Stimulated activated memory B cell treated with anti-CD40 and anti-IgM and Interleukin-4, amounts not matched to agents 10 μg/mL and 1 μg/mL and 100 μg/mL, for 72 hours (primary cell): ENCODE results near the gene CCDC149.

Experiments used
- ATAC-seq: fragments of 150-1000 bp; cut with Tn5 transposase; 2 replicates; pipeline ENCODE4 v1.10.0; 2021
- H3K27ac Mint-ChIP-seq: one replicate; pipeline ENCODE4 v1.8.0; 2022; ENCODE audit warnings: mild to moderate bottlenecking, mixed read lengths
- H3K27me3 Mint-ChIP-seq: one replicate; pipeline ENCODE4 v1.8.0; 2022; ENCODE audit warnings: mixed read lengths
- H3K36me3 Mint-ChIP-seq: one replicate; pipeline ENCODE4 v1.8.0; 2022; ENCODE audit warnings: mixed read lengths
- H3K4me1 Mint-ChIP-seq: one replicate; pipeline ENCODE4 v1.8.0; 2022; ENCODE audit warnings: mixed read lengths
- H3K4me3 Mint-ChIP-seq: one replicate; pipeline ENCODE4 v1.8.0; 2022; ENCODE audit warnings: mild to moderate bottlenecking, moderate library complexity, mixed read lengths
- H3K9me3 Mint-ChIP-seq: one replicate; pipeline ENCODE4 v1.8.0; 2022; ENCODE audit warnings: mixed read lengths

Gene CCDC149

DNA sequence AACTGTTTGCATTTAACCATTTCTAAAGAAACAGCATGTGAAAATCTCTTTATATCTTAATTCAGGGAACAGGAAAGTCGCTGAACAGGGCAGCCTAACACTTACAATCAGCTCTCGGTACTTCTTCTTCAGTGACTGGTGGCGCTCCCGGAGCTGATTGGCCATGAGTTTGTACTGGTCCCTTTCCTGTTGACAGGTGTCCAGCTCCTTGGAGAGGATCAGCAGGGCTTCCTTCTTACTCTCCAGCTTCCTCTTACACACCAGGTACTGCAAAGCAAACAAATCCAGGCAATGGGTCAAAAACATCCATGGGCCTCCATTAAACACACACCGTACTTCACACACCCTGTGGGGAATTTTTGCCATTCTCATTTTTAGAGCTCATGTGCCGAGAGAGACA lies 36.4 kb downstream of the CCDC149 start:
- Mint-ChIP-seq H3K9me3 (peaks cover 2% of the 10 kb centered on the region), H3K4me3 (no peak overlapping the region), H3K27me3 (peaks cover 6% of the 10 kb centered on the region), H3K27ac (no peak overlapping the region), H3K4me1 (no peaks in the 10 kb centered on the region), H3K36me3 (no peaks in the 10 kb centered on the region)
- no peak for ATAC-seq

DNA sequence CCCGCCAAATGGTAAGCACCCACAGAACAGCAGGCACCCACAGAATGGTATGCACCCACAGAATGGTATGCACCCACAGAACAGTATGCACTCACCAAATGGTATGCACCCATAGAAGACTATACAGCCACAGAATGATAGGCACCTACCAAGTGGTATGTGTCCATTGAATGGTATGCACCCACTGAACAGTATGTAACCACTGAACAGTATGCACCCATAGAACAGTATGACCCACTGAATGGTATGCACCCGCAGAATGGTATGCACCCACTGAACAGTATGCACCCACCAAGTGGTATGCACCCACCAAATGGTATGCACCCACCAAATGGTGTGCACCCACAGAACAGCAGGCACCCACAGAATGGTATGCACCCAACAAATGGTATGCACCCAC lies 40.1 kb downstream of the CCDC149 start:
- no peak for ATAC-seq
- Mint-ChIP-seq H3K4me1 (no peaks in the 10 kb centered on the region), H3K36me3 (no peaks in the 10 kb centered on the region), H3K4me3 (no peak overlapping the region), H3K9me3 (no peaks in the 10 kb centered on the region), H3K27ac (no peak overlapping the region), H3K27me3 (peaks cover 10% of the 10 kb centered on the region)

DNA sequence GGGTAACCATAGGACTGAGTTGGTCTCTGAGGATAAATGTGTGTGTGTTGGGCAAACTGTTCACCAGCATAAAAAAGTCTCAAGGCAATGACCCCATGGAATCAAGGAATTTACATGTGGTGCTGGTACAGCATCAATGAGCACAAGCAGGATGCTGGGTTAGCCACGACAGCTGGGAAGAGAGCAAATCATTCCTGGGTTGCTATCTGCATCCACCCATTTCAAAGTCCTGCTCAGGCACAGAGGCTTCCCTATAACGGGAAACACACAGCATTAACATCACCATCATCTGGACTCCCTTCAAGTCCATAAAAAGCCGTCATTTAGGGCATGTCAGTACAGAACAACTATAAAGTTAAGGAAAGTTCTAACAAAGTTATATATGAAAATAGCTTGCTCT lies 41.6 kb downstream of the CCDC149 start:
- Mint-ChIP-seq H3K4me3 (no peak overlapping the region), H3K4me1 (no peaks in the 10 kb centered on the region), H3K9me3 (no peaks in the 10 kb centered on the region), H3K27me3 (peaks cover 12% of the 10 kb centered on the region), H3K27ac (no peak overlapping the region), H3K36me3 (no peaks in the 10 kb centered on the region)
- no peak for ATAC-seq

DNA sequence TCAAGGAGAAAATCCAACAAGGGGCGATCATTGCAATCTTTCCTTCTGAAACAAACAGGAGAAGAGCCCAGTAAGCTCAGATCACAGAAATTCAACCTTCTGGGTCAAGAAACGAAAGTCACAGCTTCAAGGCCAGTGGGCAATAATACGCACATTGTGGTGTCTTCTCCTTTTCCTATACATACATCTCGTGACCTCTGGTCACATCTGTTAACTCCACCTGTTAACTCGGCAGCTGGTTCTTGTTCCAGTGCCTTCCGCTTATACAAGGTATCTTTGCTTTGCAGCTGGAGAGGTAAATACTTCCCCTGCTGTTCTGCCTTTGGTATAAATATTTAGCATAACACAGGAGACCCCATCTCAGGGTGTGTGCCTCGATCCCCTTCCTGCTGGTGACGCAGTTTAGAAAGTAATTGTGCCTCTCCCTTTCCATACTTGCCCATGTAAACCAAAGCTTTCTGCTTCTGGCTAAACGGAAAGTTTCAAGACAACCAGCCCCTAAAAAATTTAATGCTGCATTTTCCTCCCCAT lies 45.0 kb downstream of the CCDC149 start:
- ATAC-seq: no peak
- H3K4me1 Mint-ChIP-seq: no peaks in the 10 kb centered on the region
- H3K4me3 Mint-ChIP-seq: no peak overlapping the region
- peaks cover 12% of the 10 kb centered on the region for H3K27me3 Mint-ChIP-seq
- no peaks in the 10 kb centered on the region for H3K36me3 Mint-ChIP-seq
- H3K27ac Mint-ChIP-seq: no peak overlapping the region
- peaks cover 10% of the 10 kb centered on the region for H3K9me3 Mint-ChIP-seq

DNA sequence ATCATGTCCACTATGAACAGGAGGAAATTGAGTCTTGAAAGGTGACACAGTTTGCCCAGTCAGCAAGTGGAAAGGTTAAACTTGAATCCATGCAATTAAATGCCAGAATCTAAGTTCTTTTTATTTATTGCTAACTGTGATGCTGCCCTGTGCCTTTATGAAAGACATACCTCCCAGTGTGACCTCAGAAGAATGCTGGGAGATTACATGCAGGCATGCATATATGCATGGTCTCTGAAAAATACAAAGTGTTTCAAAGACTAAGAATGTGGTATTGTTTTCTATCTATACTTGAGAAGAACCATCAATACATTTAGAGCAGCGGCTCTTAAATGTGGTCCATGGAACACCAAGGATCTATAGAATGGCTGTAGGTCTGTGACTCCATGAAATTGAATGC lies 45.6 kb downstream of the CCDC149 start:
- no peak overlapping the region for H3K27ac Mint-ChIP-seq
- H3K4me1 Mint-ChIP-seq: no peaks in the 10 kb centered on the region
- H3K4me3 Mint-ChIP-seq: no peak overlapping the region
- no peaks in the 10 kb centered on the region for H3K36me3 Mint-ChIP-seq
- H3K9me3 Mint-ChIP-seq: peaks cover 13% of the 10 kb centered on the region
- no peak for ATAC-seq
- H3K27me3 Mint-ChIP-seq: peaks cover 12% of the 10 kb centered on the region

DNA sequence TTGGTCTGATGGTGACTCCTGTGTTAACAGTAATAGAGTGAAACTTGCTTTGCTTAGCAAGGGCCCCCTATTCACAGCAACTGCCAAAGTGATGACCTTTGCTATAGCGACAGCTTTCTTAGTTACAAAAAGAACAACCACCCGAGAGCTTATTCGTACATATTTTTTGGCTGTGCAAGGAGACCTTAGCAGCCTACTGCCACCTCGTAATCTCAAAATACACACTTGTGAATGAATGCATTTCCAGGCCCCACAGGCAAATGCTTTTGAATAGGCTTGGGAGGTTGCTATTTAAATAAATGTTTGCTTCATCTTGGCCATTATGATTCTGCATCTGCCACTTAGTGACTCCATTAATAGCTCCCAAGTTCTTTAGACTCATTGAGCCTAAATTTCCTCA lies 47.4 kb downstream of the CCDC149 start:
- ATAC-seq: no peak
- Mint-ChIP-seq H3K4me1 (no peaks in the 10 kb centered on the region), H3K4me3 (no peak overlapping the region), H3K27ac (no peak overlapping the region), H3K36me3 (no peaks in the 10 kb centered on the region), H3K9me3 (peaks cover 15% of the 10 kb centered on the region), H3K27me3 (peaks cover 12% of the 10 kb centered on the region)

DNA sequence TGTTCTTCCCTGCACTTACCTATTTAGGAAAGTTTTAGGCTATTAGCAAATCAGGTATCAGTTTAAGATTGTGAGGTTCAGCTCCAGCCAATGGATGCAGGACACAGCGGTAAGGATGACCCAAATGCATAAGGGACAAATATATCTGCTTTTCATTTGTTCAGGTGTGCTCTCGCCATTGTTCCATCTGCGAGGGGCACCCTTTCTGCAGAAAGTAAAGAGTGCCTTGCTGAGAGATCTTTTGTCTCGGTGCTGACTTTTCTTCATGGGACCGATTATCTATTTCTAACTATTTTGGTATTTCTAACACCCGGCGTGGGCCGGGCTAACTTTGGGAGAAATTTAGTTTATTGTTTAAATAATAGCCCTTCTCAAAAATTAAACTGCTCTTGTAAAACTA lies 49.0 kb downstream of the CCDC149 start:
- peaks cover 25% of the 10 kb centered on the region for H3K27me3 Mint-ChIP-seq
- no peaks in the 10 kb centered on the region for H3K4me1 Mint-ChIP-seq
- H3K27ac Mint-ChIP-seq: no peak overlapping the region
- H3K36me3 Mint-ChIP-seq: no peaks in the 10 kb centered on the region
- H3K4me3 Mint-ChIP-seq: no peak overlapping the region
- ATAC-seq: no peak
- H3K9me3 Mint-ChIP-seq: peaks cover 15% of the 10 kb centered on the region

DNA sequence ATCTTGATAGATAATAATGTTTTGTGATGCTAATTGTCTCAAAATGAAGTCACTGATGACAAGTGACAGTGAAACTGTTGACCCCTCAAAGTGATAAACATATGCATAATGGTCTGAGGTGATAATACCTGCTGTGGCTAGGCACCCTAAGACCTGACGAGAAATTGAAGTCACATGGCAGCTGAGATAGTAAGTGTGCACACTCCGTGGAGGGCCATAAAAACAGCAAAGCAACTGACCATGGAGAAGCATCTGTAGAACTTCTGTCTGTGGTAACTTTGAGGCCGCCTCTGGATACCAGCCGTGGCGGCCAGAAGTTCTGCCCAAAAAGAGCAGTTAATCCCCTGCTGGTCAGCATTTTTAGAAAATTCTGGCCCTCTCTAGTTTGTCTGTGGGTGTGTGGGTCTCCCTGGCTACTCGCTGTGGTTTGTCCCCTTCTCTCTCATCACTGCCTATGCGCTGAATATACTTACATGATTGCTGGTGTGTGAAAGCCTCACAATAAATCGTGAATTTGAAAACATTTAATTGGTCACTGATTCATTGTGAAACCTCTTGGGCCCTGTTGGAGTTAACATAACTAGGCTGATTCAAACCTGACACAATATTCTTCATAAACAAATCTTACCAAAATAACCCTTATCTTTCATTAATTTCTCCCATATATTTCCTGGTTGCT lies 50.6 kb downstream of the CCDC149 start:
- H3K36me3 Mint-ChIP-seq: no peaks in the 10 kb centered on the region
- peaks cover 15% of the 10 kb centered on the region for H3K9me3 Mint-ChIP-seq
- no peak for ATAC-seq
- peaks cover 23% of the 10 kb centered on the region for H3K27me3 Mint-ChIP-seq
- H3K27ac Mint-ChIP-seq: no peak overlapping the region
- no peaks in the 10 kb centered on the region for H3K4me1 Mint-ChIP-seq
- no peak overlapping the region for H3K4me3 Mint-ChIP-seq

DNA sequence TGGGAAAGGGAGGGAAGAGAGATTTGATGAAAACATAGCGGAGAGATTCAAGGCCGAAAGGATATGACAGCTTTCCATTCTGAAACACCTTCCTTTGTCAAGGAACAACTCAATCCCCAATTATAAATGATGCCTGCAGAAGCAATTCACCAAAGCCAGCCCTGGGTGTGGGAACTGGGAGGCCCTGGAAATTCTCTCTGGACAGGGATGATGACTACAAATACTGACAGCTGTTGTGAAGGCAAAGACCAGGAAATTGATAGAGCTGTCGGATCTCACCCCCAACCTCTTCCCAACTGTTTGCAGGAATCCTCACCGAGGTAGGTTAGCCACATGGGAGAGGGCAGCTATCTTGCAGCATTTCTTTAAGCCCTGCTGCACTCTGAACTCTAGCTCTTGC lies 54.3 kb downstream of the CCDC149 start:
- Mint-ChIP-seq H3K36me3 (no peaks in the 10 kb centered on the region), H3K27ac (no peak overlapping the region)
- ATAC-seq: no peak

DNA sequence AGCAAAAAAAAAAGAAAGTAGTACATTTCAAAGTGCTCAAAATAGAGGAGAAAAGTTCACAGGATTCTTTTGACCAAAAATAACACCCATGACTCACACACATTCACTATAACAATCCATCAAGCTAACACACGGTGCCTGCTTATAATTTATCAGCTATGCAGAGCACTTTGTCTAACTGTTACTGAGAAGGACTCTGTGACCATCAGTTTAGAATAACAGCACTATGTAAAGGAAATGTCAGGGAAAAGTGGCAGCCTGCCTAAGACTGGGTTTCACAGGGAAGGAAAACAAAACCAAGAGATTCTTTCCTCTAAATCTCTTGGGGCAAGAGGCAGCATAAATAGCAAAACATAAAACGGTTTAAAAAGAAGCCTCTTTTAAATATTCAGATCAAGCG lies 54.8 kb downstream of the CCDC149 start:
- Mint-ChIP-seq H3K4me3 (no peak overlapping the region), H3K27ac (no peak overlapping the region), H3K36me3 (no peaks in the 10 kb centered on the region), H3K9me3 (peaks cover 5% of the 10 kb centered on the region), H3K4me1 (no peaks in the 10 kb centered on the region), H3K27me3 (peaks cover 39% of the 10 kb centered on the region)
- ATAC-seq: no peak

More for the DNA sequence above, 54.3 kb downstream of the CCDC149 start:
- peaks cover 7% of the 10 kb centered on the region for H3K9me3 Mint-ChIP-seq
- no peak overlapping the region for H3K4me3 Mint-ChIP-seq
- peaks cover 34% of the 10 kb centered on the region for H3K27me3 Mint-ChIP-seq
- no peaks in the 10 kb centered on the region for H3K4me1 Mint-ChIP-seq

DNA sequence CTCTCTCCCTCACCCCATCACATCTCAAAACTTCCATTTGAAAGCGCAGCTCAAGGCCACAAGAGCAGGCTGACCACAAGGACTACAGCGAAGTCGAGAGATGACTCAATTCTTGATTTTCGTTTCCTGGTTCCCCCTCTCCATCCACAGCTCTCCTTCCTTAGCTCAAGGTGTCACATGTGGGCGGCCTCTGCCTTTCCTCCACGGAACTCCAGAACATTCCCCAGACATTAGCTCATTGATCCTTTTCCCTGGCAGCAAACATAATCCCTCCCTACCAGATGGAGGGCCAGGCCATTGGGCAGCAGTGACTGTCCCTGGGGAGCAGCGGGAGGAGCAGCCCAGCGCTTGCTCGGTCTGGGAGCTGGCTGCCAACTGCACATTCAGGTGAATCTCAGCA lies 56.3 kb downstream of the CCDC149 start:
- Mint-ChIP-seq H3K36me3 (no peaks in the 10 kb centered on the region), H3K4me3 (no peak overlapping the region), H3K27ac (no peak overlapping the region), H3K4me1 (no peaks in the 10 kb centered on the region), H3K27me3 (peaks cover 40% of the 10 kb centered on the region), H3K9me3 (peaks cover 2% of the 10 kb centered on the region)
- ATAC-seq: peak; percentile 24

DNA sequence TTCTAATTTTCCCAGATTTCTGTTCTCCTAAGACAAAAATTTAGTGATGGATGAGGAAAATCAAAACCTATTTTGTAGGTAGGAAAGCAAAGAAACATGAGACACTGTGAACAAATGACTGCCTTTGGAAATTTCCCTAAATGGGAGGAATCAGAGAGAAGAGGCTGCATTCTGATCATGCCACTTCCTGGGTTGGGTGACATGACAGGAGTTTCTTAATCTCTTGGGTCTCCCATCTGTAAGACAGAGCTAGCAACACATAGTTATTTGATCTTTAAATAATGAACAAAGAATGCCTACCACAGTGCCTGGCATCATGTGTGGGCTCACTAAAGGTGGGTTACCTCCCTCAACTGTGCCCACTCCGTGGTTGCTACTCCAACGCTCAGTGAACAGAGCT lies 57.1 kb downstream of the CCDC149 start:
- no peaks in the 10 kb centered on the region for H3K9me3 Mint-ChIP-seq
- ATAC-seq: no peak
- peaks cover 40% of the 10 kb centered on the region for H3K27me3 Mint-ChIP-seq
- H3K36me3 Mint-ChIP-seq: no peaks in the 10 kb centered on the region
- no peak overlapping the region for H3K4me3 Mint-ChIP-seq
- H3K4me1 Mint-ChIP-seq: no peaks in the 10 kb centered on the region
- no peak overlapping the region for H3K27ac Mint-ChIP-seq

DNA sequence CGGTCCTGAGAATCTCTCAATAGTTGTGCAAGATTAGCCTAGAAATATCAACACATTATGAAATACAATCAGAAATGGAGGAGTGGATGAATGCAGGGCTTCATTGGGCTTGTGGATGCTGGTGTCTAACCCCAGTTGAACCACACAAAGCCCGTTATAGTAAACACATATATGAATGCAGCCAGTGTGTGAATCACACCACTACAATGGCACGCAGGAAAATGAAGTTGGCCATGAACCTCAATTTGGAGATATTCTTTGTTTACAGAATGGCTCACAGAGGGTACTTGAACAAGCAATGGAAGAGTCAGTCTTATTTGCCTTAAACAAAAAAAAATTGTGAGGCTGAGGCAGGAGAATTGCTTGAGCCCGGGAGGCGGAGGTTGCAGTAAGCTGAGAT lies 59.7 kb downstream of the CCDC149 start:
- H3K27ac Mint-ChIP-seq: no peak overlapping the region
- H3K36me3 Mint-ChIP-seq: no peaks in the 10 kb centered on the region
- H3K4me3 Mint-ChIP-seq: no peak overlapping the region
- H3K27me3 Mint-ChIP-seq: peaks cover 24% of the 10 kb centered on the region
- peaks cover 2% of the 10 kb centered on the region for H3K9me3 Mint-ChIP-seq
- no peaks in the 10 kb centered on the region for H3K4me1 Mint-ChIP-seq
- no peak for ATAC-seq

DNA sequence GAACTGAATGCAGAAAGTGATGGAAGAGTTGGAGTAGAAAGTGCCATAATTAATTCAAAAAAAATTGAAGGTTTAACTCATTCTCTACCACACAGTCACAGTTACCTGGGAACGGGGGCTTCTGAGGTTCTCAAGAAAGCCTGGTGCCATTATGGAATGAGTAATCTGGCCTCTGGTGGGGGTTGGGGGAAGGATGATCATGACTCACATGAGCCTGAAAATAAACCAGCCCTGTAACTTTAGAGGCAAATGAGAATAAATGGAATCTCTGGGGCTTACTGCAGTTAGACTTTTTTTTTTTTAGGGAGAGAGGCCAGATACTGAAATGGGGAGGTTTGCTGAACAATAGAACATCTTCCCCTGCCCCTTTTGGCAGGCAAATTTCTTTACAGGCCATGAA lies 62.2 kb downstream of the CCDC149 start:
- Mint-ChIP-seq H3K36me3 (no peaks in the 10 kb centered on the region), H3K27ac (no peak overlapping the region), H3K4me3 (no peak overlapping the region), H3K9me3 (peaks cover 2% of the 10 kb centered on the region), H3K27me3 (peaks cover 24% of the 10 kb centered on the region), H3K4me1 (no peaks in the 10 kb centered on the region)
- no peak for ATAC-seq

DNA sequence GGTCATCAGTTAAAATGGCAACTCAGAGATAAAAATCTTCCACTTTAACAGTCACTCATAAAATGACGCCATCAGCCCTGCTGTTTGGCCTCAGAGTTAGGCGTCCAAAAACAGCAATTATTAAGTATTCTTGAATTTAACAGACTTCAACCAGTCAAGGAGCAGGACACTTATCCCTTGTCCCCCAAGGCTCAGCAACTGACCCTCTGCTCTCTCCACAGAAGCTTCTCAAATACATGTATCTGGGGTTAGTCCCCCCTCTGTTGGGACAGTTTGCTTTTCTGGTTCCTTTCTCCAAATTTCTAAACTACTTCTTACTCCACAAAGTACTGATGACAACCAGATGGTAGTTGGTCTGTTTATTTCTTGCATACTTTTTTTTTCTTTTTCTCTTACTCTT lies 63.1 kb downstream of the CCDC149 start:
- Mint-ChIP-seq H3K9me3 (peaks cover 2% of the 10 kb centered on the region), H3K36me3 (no peaks in the 10 kb centered on the region), H3K4me1 (no peaks in the 10 kb centered on the region), H3K27ac (no peak overlapping the region), H3K4me3 (no peak overlapping the region), H3K27me3 (peaks cover 19% of the 10 kb centered on the region)
- ATAC-seq: no peak

DNA sequence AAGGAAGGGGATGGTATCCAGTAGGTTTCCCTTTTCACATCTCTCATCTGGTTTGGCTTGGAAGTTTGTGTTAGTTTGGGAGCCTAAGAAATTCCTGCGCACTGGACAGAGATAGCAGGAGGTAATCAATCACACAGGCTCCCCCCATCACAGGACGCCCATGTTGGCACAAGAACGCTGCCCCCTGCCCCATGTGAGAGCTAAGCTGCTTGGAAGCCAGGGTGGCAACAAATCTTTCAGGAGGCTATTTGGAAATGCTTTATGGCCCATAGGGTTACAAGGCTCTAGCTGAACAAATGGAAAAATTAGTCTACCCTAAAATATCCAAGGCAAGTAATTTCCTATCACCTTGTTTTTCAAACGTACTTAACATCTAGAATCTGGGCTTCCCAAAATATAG lies 63.5 kb downstream of the CCDC149 start:
- H3K36me3 Mint-ChIP-seq: no peaks in the 10 kb centered on the region
- ATAC-seq: no peak
- H3K4me1 Mint-ChIP-seq: no peaks in the 10 kb centered on the region
- peaks cover 2% of the 10 kb centered on the region for H3K9me3 Mint-ChIP-seq
- H3K27ac Mint-ChIP-seq: no peak overlapping the region
- peaks cover 15% of the 10 kb centered on the region for H3K27me3 Mint-ChIP-seq
- no peak overlapping the region for H3K4me3 Mint-ChIP-seq
